SH-SY5Y (cell line): Measurements from ENCODE around the gene MSANTD1.

ENCODE experiments used
- GATA2 ChIP-seq: IDR thresholded peaks from 2 replicates; pipeline ENCODE4 v1.6.1; 2011; ENCODE audit warnings: mild to moderate bottlenecking, low read depth, low read length
- GATA3 ChIP-seq: IDR thresholded peaks from 2 replicates; pipeline ENCODE4 v1.6.1; 2011; ENCODE audit warnings: low read depth, mild to moderate bottlenecking, low read length, moderate library complexity

DNA sequence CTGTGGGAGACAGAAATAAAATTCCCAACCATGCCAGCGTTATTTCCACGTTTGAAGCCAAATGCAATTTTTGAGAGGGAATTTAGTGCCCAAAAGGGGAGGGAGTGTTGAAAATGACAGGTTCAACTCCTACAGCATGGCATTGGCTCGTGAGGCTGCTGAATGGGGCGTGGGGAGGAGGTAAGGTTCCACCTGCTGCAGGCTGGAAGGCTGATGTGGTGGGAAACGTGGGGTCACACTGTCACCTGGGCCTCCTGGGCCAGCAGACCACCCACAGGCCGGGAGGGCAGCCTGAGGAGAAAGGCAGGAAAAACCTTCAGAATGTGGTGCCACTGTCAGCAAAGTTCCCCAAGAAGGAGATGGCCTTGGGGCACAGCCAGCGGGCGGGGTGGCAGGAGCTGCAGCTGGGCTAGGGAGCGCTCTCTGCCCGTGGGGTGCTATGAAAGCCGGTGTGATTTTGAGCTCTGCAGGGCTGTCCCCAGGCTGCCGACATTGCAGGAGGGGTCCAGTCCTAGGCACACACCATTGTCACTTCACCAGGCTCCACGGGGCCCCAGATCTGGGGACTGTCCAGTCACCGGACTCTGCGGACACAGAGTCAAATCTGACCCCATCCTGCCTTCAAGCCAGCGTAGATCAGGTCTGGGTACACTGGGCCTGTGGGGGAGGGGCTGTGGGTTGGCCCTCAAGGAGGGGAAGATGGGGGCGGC is 19.6 kb downstream of the MSANTD1 start:
- TF ChIP-seq GATA2, result no peak
- no peak for TF ChIP-seq GATA3
